Neural cell (in vitro differentiated cells): ENCODE data around the gene SLITRK2.

ENCODE experiments used
- EP300 ChIP-seq: fragments of 450-650 bp; conservative IDR thresholded peaks from 2 replicates; pipeline ENCODE4 v1.6.1; 2014; ENCODE audit warnings: antibody characterized with exemption, mild to moderate bottlenecking, moderate library complexity; ENCODE audit not compliant: poor library complexity, severe bottlenecking
- EZH2 ChIP-seq: fragments of 200-600, 300-800 bp; shearing (Covaris generic), sonication (generic); IDR thresholded peaks from 2 replicates; pipeline ENCODE4 v1.6.1; 2014; ENCODE audit warnings: antibody characterized with exemption, low read length, borderline replicate concordance, mild to moderate bottlenecking; ENCODE audit not compliant: insufficient read depth, poor library complexity, severe bottlenecking
- POLR2AphosphoS5 ChIP-seq: IDR thresholded peaks from 2 replicates; pipeline ENCODE4 v1.6.1; 2012
- RAD21 ChIP-seq: fragments of 450-650 bp; conservative IDR thresholded peaks from 2 replicates; pipeline ENCODE4 v1.6.1; 2014; ENCODE audit warnings: antibody characterized with exemption, mild to moderate bottlenecking, moderate library complexity
- SMC3 ChIP-seq: fragments of 450-650 bp; conservative IDR thresholded peaks from 2 replicates; pipeline ENCODE4 v1.6.1; 2014; ENCODE audit warnings: antibody characterized with exemption, mild to moderate bottlenecking, moderate library complexity; ENCODE audit not compliant: poor library complexity
- TAF1 ChIP-seq: IDR thresholded peaks from 2 replicates; pipeline ENCODE4 v1.6.1; 2012; ENCODE audit warnings: low read depth
- TF ChIP-seq, protein P1 (sequence below): fragments of 450-650 bp; IDR thresholded peaks from 2 replicates; pipeline ENCODE4 v1.5.1; 2014; ENCODE audit warnings: antibody characterized with exemption, mild to moderate bottlenecking, moderate library complexity; ENCODE audit not compliant: poor library complexity, severe bottlenecking
- TF ChIP-seq, protein P2 (sequence below): IDR thresholded peaks from 2 replicates; pipeline ENCODE4 v1.6.1; 2012; ENCODE audit warnings: borderline replicate concordance

DNA sequence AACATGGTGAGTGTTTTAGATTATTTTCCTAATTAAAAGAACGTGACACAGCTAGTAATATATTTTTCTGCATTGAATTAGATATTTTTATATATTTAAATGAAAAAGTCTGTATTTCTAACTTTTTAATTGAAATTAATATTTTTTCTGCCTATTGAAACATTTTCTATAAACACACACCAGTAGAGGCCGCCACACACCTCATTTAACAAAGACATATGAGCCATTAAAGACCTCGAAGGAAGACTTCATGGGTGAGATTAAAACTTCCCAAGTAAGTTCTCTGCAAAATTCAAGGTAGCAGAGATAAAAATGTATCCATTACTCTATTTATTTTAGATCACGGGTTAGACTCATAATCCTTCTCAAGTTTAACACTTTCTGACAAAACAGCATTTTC, 8.3 kb downstream of the SLITRK2 start:
- TF ChIP-seq, protein P1, sequence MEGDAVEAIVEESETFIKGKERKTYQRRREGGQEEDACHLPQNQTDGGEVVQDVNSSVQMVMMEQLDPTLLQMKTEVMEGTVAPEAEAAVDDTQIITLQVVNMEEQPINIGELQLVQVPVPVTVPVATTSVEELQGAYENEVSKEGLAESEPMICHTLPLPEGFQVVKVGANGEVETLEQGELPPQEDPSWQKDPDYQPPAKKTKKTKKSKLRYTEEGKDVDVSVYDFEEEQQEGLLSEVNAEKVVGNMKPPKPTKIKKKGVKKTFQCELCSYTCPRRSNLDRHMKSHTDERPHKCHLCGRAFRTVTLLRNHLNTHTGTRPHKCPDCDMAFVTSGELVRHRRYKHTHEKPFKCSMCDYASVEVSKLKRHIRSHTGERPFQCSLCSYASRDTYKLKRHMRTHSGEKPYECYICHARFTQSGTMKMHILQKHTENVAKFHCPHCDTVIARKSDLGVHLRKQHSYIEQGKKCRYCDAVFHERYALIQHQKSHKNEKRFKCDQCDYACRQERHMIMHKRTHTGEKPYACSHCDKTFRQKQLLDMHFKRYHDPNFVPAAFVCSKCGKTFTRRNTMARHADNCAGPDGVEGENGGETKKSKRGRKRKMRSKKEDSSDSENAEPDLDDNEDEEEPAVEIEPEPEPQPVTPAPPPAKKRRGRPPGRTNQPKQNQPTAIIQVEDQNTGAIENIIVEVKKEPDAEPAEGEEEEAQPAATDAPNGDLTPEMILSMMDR: peak; percentile 60
- TF ChIP-seq EZH2: no peak
- TF ChIP-seq TAF1: no peak
- no peak for TF ChIP-seq POLR2AphosphoS5
- TF ChIP-seq RAD21: peak; percentile 69
- TF ChIP-seq, protein P2, sequence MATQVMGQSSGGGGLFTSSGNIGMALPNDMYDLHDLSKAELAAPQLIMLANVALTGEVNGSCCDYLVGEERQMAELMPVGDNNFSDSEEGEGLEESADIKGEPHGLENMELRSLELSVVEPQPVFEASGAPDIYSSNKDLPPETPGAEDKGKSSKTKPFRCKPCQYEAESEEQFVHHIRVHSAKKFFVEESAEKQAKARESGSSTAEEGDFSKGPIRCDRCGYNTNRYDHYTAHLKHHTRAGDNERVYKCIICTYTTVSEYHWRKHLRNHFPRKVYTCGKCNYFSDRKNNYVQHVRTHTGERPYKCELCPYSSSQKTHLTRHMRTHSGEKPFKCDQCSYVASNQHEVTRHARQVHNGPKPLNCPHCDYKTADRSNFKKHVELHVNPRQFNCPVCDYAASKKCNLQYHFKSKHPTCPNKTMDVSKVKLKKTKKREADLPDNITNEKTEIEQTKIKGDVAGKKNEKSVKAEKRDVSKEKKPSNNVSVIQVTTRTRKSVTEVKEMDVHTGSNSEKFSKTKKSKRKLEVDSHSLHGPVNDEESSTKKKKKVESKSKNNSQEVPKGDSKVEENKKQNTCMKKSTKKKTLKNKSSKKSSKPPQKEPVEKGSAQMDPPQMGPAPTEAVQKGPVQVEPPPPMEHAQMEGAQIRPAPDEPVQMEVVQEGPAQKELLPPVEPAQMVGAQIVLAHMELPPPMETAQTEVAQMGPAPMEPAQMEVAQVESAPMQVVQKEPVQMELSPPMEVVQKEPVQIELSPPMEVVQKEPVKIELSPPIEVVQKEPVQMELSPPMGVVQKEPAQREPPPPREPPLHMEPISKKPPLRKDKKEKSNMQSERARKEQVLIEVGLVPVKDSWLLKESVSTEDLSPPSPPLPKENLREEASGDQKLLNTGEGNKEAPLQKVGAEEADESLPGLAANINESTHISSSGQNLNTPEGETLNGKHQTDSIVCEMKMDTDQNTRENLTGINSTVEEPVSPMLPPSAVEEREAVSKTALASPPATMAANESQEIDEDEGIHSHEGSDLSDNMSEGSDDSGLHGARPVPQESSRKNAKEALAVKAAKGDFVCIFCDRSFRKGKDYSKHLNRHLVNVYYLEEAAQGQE: no peak
- TF ChIP-seq SMC3: peak; percentile 63
- TF ChIP-seq EP300: no peak
